HS-5 (cell line): ENCODE data around the gene CD274.
"Not testable (repeated sequence)": the region's sequence is repeated elsewhere in the genome, so short reads cannot be mapped to it uniquely, and the experiment has no call there.

Experiments used
- DNase-seq: peaks from one replicate; pipeline ENCODE4 v3.0.0-alpha.2; 2012; ENCODE audit warnings: low read depth

The CD274 gene

DNA sequence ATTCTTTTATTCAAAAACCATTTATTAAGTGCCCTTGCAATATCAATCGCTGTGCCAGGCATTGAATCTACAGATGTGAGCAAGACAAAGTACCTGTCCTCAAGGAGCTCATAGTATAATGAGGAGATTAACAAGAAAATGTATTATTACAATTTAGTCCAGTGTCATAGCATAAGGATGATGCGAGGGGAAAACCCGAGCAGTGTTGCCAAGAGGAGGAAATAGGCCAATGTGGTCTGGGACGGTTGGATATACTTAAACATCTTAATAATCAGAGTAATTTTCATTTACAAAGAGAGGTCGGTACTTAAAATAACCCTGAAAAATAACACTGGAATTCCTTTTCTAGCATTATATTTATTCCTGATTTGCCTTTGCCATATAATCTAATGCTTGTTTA, 18.5 kb downstream of the CD274 start:
- no peak for DNase-seq

DNA sequence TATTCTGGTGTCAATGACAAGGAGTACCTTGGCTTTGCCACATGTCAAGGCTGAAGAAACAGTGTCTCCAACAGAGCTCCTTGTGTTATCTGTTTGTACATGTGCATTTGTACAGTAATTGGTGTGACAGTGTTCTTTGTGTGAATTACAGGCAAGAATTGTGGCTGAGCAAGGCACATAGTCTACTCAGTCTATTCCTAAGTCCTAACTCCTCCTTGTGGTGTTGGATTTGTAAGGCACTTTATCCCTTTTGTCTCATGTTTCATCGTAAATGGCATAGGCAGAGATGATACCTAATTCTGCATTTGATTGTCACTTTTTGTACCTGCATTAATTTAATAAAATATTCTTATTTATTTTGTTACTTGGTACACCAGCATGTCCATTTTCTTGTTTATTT, 19.8 kb downstream of the CD274 start:
- DNase-seq, result no peak

DNA sequence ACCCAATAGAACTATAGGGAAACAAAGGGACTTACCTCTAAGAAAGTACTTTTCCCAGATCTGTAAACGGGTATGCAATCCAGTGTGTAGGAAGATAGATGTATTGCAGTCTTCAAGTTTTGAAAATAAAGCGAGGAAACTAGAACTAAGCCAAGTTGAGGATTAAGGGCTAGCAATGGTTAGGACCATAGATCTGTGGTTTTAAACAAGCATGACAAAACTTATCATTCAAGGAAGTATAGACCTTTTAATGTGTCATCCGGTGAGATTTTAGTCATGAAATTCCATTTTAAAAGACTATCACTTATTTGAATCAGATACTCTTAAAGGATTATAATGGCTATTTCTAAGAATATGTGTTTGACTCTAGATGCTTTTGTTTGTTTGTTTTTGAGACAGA, 20.5 kb downstream of the CD274 start:
- no peak for DNase-seq

DNA sequence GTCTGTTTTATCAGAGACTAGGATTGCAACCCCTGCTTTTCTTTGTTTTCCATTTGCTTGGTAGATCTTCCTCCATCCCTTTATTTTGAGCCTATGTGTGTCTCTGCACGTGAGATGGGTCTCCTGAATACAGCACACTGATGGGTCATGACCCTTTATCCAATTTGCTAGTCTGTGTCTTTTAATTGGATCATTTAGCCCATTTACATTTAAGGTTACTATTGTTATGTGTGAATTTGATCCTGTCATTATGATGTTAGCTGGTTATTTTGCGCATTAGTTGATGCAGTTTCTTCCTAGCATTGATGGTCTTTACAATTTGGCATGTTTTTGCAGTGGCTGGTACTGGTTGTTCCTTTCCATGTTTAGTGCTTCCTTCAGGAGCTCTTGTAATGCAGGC, 25.3 kb downstream of the CD274 start:
- not testable (repeated sequence) for DNase-seq

DNA sequence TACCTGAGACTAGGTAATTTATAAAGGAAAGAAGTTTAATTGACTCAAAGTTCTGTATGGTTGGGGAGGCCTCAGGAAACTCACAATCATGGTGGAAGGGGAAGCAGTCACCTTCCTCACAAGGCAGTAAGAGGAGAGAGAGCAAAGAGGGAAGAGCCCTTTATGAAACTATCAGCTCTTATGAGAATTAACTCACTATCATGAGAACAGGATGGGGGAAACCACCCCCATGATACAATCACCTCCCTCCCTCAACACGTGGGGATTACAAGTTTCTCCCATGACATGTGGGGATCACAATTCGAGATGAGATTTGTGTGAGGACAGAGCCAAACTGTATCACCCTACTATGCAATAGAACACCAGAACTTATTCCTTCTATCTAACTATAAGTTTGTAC, 27.9 kb downstream of the CD274 start:
- DNase-seq, result no peak

DNA sequence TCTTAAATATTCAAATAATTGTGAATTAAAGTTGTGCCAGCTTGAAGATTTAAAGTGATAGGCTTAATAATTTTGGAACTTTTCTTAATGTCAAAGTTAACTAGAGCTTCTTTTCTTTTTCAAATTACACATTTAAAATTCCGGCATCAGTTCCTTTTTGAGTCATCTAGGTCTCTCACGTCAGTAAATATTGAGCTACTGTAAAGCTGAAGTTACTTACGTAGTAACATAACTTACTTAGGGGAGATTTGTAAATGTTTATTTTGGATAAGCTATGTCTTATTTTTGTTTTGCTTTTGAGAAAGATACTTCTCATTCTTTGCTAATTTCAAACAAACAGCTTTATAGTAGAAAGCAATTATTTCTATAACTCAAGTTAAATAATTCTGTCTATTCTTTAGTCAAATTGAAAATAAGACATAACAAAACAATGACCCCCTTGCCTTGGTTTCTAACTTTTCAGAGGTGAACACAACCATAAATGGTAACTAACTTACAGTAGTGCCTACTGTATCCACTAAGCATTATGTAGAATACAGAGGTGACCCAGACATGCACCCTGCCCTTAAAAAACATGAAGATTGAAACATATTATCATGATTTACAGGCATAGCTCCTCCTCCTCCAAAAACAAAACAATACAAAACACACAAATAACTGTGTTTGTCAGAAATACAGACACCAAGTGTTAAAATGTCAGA, 29.8 kb downstream of the CD274 start:
- DNase-seq, result no peak

DNA sequence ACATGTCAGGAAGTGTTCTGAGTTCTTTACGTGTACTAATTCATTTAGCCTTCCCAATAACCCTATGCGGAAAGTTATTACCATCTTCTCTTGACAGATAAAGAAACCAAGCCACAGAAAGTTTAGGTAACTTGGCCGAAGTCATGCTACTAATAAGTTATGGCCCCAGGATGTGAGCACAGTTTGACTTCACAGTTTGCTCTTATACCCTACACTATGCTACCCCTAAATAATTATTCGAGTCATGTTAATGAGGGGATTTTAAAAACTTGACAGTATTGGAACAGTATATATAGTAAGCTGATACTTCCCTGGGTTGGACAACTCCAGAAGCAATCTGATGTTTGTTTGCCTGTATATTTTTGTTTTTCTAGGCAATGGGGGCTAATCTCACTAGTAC, 30.6 kb downstream of the CD274 start:
- DNase-seq, result no peak

DNA sequence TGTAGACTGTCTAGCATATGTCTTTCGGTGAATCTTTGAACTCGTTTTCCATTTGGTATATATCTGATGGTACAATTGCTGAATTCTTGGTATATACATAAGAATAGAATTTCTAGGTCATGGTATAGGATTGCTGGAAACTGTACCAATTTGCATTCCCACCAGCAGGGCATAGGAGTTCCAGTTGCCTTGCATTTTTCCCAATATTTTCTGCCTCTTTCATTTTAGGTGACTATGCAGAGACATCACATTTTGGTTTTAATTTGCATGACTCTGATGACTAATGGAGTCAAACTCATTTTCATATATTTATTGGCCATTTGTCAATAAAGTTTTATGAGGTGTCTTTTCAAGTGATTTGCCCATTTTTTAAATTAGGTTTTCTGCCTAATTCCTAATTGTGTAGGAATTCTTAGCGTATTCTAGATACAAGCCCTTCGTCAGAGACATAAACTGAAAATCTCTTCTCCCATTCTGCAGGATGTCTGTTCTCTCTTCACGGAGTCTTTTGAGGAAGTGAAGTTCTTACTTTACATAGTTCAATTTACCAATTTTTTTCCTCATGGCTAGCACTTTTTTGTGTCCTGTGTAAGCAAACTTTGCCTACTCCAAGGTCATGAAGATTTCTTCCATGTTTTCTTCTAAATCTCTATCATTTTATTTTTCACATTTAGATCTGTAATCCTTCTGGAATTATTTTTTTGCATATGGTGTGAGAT, 31.1 kb downstream of the CD274 start:
- no peak for DNase-seq

DNA sequence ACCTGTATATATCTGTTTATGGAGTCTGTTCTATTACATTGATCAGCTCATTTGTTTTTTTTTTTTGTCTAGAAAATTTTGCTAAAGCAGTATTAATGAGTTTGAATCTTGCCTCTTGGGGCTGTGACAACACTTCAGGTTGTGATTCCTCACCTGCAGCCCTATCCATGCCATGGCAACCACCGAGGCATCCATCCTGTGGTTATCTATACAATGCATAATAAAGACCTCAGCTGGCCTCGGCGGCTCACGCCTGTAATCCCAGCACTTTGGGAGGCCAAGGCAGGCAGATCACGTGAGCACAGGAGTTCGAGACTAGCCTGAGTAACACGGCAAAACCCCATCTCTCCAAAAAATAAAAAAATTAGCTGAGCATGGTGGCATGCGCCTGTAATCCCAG, 31.9 kb downstream of the CD274 start:
- DNase-seq, result no peak

DNA sequence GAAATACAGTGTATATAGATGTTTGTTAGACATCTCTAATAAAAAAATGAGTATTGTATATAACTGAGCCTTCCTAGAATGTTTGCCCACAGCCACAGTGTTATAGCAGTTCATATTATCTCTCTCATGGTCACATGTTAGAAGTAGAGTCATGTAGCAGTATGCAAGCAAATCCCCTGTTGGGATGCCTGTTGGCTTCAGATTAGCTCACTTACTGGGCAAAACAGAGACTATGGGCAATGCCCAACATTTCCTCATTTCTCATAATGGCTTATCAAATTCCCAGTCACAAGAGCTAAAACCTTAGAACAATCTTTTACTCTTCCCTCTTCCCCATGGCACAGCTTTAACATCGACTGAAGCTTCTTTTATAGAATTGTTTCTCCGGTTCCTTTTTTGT, 33.0 kb downstream of the CD274 start:
- no peak for DNase-seq

DNA sequence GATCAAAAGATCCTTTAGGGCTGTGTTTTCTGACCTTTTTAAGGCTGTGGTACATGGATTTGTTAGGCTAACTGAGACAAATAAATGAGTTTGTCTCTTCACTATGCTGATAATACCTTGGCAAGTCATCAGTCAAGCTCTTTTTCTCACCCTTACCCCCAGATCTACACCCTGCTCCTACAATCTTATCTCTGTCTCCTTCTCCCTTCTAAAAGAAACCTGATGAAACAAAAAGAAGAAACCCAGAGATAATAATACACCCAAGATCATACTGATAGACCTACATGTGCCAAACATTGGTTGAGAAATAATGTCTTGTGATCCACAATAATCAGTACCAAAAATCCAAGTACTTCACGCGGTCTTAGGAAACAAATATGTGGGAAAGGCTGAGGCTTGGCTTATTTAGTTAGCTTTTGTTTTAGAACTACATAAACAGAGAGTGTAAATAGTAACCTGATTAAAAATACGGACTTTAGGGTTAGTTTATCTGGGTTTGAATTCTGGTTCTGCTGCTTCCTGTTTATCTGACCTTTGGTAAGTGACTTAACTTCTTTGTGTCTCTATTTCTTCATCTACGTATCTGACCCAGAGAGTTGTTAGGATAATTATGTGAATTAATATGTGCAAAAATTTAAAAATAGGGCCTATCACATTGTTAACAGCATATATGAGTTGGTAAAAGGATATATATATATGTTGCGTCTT, 35.2 kb downstream of the CD274 start:
- no peak for DNase-seq

DNA sequence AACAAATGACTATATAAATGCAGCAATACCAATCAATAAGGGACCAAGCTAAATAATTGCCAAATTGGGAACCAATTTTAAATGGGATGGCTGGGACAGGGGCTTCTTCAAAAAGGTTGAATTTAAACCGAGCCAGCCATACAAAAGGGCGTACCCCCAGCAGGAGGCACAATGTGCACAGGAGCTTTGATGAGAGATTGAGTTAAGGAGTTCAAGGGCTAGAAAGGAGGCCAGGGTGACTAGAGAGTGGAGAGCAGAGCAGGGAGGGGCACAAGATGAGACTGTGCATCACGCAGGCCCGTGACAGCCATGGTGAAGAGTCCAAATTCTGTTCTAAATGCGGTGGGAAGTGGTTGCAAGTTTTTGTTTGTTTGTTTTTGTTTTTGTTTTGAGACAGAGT, 36.6 kb downstream of the CD274 start:
- no peak for DNase-seq

DNA sequence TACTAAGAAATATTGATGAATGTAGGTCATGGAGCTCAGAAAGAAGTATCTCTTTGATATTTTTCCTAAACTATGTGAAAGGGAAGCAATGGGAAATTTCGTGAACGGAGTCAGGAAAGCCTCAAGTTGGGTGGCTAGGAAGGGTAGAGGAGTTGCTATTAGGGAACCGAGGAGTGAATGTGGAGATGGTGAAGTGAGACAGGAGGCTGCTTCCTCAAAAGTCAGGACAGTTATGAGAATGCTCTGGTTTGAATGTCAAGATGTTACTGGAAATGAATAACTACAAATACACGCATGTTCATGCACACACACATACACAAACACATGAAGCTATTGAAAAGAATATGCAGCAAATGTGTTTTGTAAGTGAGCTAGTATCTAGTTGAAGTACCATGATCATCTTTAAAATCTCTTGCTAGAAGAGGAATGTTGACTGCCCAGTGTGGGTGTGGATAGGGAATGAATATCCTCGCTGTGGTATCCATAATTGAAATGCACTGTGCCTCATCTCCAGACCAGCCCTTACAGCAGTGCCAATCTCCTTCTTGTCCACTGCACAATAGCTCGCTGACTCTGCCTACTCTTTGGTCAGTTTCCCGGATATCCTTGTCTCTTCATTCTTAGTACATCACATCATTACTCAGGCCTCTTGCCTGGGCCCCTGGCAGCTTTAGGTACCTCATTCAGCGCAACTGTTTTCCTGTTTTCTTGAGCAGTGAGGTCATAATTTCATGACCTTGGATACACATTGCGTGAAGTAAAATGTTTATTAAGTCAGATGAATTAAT, 38.1 kb downstream of the CD274 start:
- DNase-seq, result no peak

DNA sequence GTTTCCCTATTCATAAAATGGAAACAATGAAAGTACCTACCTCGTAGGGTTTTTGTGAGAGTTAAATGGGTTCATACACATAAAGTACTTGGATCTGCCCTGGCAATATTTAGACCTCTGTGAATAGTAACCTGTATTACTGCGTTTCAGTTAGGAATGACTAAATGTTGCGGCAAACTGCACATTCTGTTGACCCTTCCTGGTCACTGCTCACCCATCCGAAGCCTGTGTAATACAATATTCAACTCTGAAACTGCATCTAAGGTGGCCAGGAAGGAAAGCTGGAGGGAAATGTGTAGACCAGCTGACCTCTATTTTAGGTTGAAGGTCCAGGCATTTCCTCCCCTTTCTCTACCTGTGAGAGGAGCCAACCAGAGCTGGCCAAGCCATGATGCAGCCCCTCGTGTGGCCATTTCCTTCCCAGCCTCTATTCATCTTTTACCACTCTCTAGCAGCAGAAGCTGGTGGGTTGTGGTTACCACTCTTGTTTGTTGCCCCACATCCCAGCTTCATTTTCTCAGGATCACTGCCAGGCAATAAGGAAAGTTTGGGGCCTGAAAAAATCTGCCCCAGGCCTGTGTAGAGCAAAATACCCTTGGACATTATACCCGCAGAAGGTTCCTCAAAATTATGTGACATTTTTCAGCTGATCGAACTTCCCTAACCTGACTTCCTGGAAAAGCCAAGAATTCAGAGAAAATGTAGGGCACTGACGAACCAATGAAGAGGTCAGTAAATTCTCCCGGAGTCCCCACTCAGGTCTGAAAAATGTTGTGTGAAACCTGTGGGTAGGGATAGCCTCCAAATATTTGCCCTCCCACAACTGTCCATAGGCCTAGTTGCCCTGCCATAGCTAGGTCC, 39.5 kb downstream of the CD274 start:
- no peak for DNase-seq

DNA sequence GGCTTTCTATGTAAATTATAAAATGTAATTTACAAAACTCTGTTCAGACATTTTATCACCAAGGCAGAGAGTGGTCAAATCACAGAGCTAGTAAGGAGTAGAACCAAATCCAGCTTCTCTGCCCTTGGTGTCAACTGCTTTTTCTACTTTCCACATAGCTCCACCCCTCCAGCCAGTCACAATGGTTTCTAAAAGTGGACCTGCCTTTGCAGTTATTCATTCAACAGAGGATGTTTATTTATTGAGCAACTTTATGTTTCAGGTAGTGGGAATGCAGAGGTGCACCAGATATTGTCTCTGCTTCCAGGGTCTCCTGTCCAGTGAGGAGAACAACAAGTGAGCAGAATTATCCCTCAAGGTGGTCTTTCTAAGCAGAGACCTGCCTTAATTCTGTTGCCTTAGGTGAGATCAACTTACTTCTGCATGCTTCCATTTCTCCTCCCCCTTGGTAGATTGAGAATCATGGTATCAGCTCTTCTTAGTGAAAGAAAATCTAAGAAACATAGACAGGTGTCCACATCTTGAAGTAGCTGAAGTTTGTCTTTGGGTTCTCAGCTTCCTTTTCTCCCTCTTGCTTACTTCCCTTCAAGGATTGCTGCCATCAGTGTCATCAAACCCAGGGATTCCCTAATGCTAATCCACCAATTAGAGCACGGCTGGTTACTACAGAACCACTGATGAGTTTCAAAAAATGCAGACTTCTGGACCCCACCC, 42.8 kb downstream of the CD274 start:
- DNase-seq, result no peak

DNA sequence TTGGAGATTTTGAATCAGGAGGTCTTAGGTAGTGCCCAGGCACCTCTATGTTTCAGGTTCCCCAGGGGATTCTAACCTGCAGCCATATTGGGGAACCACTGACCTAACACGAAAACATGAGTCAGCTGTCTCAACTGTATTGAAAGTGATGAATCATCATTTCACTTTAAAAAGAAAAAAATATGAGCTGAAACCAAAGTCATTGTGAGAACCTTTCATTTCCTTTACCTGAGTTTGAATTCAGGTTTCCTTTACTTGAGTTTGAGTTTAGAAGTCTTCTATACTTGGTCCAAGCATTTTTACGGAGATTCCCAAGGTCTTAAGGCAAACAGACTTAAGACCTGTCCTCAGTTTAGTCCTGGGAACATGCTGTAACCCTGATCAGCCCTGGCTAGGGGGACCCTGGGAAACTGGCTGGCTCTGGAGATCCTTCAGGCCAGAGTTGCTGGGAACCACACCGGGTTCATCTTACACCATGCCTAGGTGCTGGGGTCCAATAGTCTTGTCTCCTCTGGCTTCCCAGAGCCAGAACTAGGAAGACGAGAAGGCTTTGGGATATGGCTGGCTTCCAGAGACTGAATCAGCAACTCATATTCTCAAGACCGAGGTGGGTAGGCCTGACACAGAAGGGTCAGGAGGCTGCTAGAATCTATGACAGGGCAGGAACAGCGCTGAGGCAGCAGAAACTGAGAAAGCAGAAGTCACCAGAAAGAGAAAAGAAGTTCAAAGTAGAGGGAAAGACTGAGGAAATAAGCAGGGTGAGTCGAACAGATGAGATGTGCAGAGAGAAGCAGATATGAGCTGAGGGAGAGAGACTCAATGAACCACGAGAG, 43.6 kb downstream of the CD274 start:
- peak; percentile 71 for DNase-seq

DNA sequence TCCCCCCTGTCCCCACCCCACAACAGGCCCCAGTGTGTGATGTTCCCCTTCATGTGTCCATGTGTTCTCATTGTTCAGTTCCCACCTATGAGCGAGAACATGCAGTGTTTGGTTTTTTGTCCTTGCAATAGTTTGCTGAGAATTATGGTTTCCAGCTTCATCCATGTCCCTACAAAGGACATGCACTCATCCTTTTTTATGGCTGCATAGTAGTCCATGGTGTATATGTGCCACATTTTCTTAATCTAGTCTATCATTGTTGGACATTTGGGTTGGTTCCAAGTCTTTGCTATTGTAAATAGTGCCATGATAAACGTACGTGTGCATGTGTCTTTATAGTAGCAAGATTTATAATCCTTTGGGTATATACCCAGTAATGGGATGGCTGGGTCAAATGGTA, 44.4 kb downstream of the CD274 start:
- not testable (repeated sequence) for DNase-seq

DNA sequence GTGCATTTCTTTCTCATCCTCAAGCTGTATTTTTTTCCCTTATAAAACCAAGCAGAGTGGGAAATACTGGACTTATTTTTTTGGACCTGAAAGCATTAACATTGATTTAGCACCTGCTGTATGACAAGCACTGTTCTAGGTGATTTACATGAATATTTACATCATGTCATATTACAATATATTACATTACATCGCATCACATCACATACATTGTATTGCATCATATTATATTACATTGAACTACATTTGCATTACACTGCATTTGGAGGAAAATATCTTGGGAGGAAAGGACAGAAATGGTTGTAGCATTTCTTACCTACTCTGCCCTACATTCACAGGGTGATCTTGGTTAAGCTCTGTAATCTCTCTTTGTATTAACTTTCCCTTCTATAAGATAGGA, 48.8 kb downstream of the CD274 start:
- no peak for DNase-seq

DNA sequence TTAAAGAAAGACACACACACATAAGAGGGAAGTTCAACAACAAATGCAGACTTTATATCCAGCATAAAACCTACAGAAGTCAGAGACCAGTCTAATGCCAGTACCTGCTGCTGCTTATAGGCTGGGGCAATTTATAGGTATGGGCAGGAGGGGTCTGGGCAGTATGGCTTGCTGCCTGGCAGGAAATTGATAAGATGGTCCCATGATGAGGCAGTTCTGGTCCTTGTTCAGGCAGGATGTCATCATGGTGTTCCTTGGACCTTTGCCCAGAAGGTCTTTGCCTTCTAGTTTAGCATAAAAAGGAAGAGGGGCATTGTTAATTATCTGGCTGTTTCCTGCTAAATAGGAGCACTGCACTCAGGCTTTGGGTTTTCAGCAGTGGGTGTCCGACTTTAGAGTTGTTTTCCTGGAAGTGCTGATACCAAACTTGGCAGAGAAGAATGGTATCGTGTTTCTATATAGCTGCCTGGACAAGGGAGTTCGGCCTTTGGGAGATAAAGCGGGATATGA, 49.6 kb downstream of the CD274 start:
- DNase-seq, result peak; percentile 60
